ENCODE data around the gene PTTG2. TPM values are rescaled to one million over a fixed set of nuclear protein-coding genes. Genes with fewer than 3 reads are reported as not detected.
A peak's percentile ranks its signal among the peaks of the same experiment; 100 is the strongest.

The PTTG2 gene
- total and polyA plus RNA-seq, 2 of the 13 experiments (the other 11 are each of a cell fraction or from before 2014, with no cell fraction given), result not detected

- TF ChIP-seq EED (CRISPR knock-in tag; IDR thresholded peaks at IDR 0.05) (0 out of 2 replicates have a peak, but pooled peaks have one; percentile 45), SRSF1 (optimal IDR thresholded peaks at IDR 0.05; ENCODE audit: low read depth, low read length) (peak; percentile 50), TCF12 (IDR thresholded peaks at IDR 0.05) (no peak), TCF12 (CRISPR knock-in tag; IDR thresholded peaks at IDR 0.05) (0 out of 2 replicates have a peak, but pooled peaks have one; percentile 23), NFAT5 (CRISPR knock-in tag; IDR thresholded peaks at IDR 0.05) (peak; percentile 79; the same call in 1 of the 2 replicates), HDAC1 (CRISPR knock-in tag; IDR thresholded peaks at IDR 0.05) (peak; percentile 72), CERS6 (CRISPR knock-in tag; IDR thresholded peaks at IDR 0.05) (peak; percentile 65; the same call in 1 of the 2 replicates), ZNF629 (CRISPR knock-in tag; conservative IDR thresholded peaks at IDR 0.05) (peak; percentile 99), ZFX (CRISPR knock-in tag; IDR thresholded peaks at IDR 0.05; ENCODE audit: low read depth) (peak; percentile 53), DBP (CRISPR knock-in tag; IDR thresholded peaks at IDR 0.05; ENCODE audit: not compliant biosample characterization) (peak; percentile 53), BATF2 (CRISPR knock-in tag; IDR thresholded peaks at IDR 0.05) (0 out of 2 replicates have a peak, but pooled peaks have one; percentile 62), MYPOP (CRISPR knock-in tag; IDR thresholded peaks at IDR 0.05) (0 out of 2 replicates have a peak, but pooled peaks have one; percentile 30), RAD21 (CRISPR knock-in tag; IDR thresholded peaks at IDR 0.05) (peak; percentile 56), ZFP36L1 (CRISPR knock-in tag; IDR thresholded peaks at IDR 0.05) (0 out of 2 replicates have a peak, but pooled peaks have one; percentile 33), NAIF1 (CRISPR knock-in tag; IDR thresholded peaks at IDR 0.05; ENCODE audit: borderline replicate concordance) (no peak), ZSCAN22 (CRISPR knock-in tag; IDR thresholded peaks at IDR 0.05) (no peak), GTF2F1 (IDR thresholded peaks at IDR 0.05; ENCODE audit: low read length) (no peak), ZNF761 (CRISPR knock-in tag; conservative IDR thresholded peaks at IDR 0.05) (no peak), NRL (CRISPR knock-in tag; IDR thresholded peaks at IDR 0.05; ENCODE audit: borderline replicate concordance) (peak; percentile 27; the same call in 1 of the 2 replicates), KMT2A (CRISPR knock-in tag; IDR thresholded peaks at IDR 0.05) (peak; percentile 36; the same call in 1 of the 2 replicates)
Measured at GRCh38 chr4:37977471-37978247, 17.5 kb downstream of the PTTG2 start (continued).

Data from HepG2 (cell line).